HG03575 (cell line): ENCODE results near the gene PNPLA1.

ENCODE experiments used
- ATAC-seq: cut with Tn5 transposase; IDR thresholded peaks from one replicate; pipeline ENCODE4 v1.9.1; 2021; ENCODE audit not compliant: unreplicated experiment, insufficient number of reproducible peaks, low FRiP score; ENCODE audit errors: extremely low read depth

The PNPLA1 gene

GRCh38 chr6:36306375-36306774, 36.5 kb downstream of the PNPLA1 start:
- ATAC-seq, result no peak

GRCh38 chr6:36308514-36308913, 38.7 kb downstream of the PNPLA1 start:
- ATAC-seq, result no peak

GRCh38 chr6:36309203-36309602, 39.3 kb downstream of the PNPLA1 start:
- no peak for ATAC-seq

GRCh38 chr6:36309900-36310299, 40.0 kb downstream of the PNPLA1 start:
- ATAC-seq, result no peak

GRCh38 chr6:36312854-36313648, 43.2 kb downstream of the PNPLA1 start:
- ATAC-seq, result no peak

- ATAC-seq, result no peak
Observed at GRCh38 chr6:36313649-36313936, 43.7 kb downstream of the PNPLA1 start.

- no peak for ATAC-seq
Observed at GRCh38 chr6:36314221-36315014, 44.6 kb downstream of the PNPLA1 start.

- ATAC-seq, result no peak
Observed at GRCh38 chr6:36315921-36316320, 46.1 kb downstream of the PNPLA1 start.

GRCh38 chr6:36317623-36318022, 47.8 kb downstream of the PNPLA1 start:
- no peak for ATAC-seq

- ATAC-seq, result no peak
Observed at GRCh38 chr6:36318690-36319435, 49.0 kb downstream of the PNPLA1 start.

GRCh38 chr6:36319436-36319762, 49.5 kb downstream of the PNPLA1 start:
- ATAC-seq, result no peak

GRCh38 chr6:36319821-36320220, 50.0 kb downstream of the PNPLA1 start:
- ATAC-seq, result no peak

GRCh38 chr6:36320475-36320874, 50.6 kb downstream of the PNPLA1 start:
- no peak for ATAC-seq

- ATAC-seq, result no peak
Observed at GRCh38 chr6:36322591-36322990, 52.7 kb downstream of the PNPLA1 start.

GRCh38 chr6:36323062-36323461, 53.2 kb downstream of the PNPLA1 start:
- ATAC-seq, result no peak

GRCh38 chr6:36324191-36324590, 54.3 kb downstream of the PNPLA1 start:
- no peak for ATAC-seq

GRCh38 chr6:36324715-36325114, 54.9 kb downstream of the PNPLA1 start:
- ATAC-seq, result no peak

GRCh38 chr6:36326356-36326995, 56.6 kb downstream of the PNPLA1 start:
- no peak for ATAC-seq

GRCh38 chr6:36327226-36327918, 57.5 kb downstream of the PNPLA1 start:
- no peak for ATAC-seq
